HepG2 (cell line): ENCODE measurements around the gene DPEP1. TPM values are rescaled to one million over a fixed set of nuclear protein-coding genes. Genes with fewer than 3 reads are reported as not detected.

Experiments used
- CENPT ChIP-seq: sonication (generic); formaldehyde crosslinking; IDR thresholded peaks from 2 replicates; pipeline ENCODE4 v1.8.0; 2022; ENCODE audit warnings: low read depth, mild to moderate bottlenecking, moderate library complexity, missing genetic modification reagents
- CHD4 ChIP-seq: fragments of 200-600 bp; sonication (generic); IDR thresholded peaks from 2 replicates; pipeline ENCODE4 v1.7.0; 2017; ENCODE audit warnings: mild to moderate bottlenecking, low read length, borderline replicate concordance
- KLF16 ChIP-seq, 2 experiments: sonication (generic) in 1 of 2; formaldehyde crosslinking in 1 of 2; IDR thresholded peaks; 2 replicates each; pipeline versions ENCODE4 v1.6.1 to v1.8.0; 2016 to 2023; ENCODE audit warnings: missing genetic modification reagents in 2 of 2, missing compliant biosample characterization in 1 of 2
- NR2F2 ChIP-seq: IDR thresholded peaks from 2 replicates; pipeline ENCODE4 v1.6.1; 2012; ENCODE audit warnings: low read depth, inconsistent platforms, borderline replicate concordance
- RARA ChIP-seq: IDR thresholded peaks from 2 replicates; pipeline ENCODE4 v1.6.1; 2016; ENCODE audit warnings: missing genetic modification reagents, missing compliant biosample characterization
- RFXANK ChIP-seq: IDR thresholded peaks from 2 replicates; pipeline ENCODE4 v1.6.1; 2016
- YEATS4 ChIP-seq: sonication (generic); formaldehyde crosslinking; IDR thresholded peaks from 2 replicates; pipeline ENCODE4 v1.4.0; 2020; ENCODE audit warnings: missing genetic modification reagents, borderline replicate concordance
- ZHX2 ChIP-seq, 2 experiments: sonication (generic) in 1 of 2; formaldehyde crosslinking in 1 of 2; IDR thresholded peaks; 2 replicates each; pipeline versions ENCODE4 v1.6.1 to v1.9.0; 2014 to 2022; ENCODE audit warnings: antibody characterized with exemption in 1 of 2, borderline replicate concordance in 1 of 2, inconsistent platforms in 1 of 2, low read depth in 1 of 2, missing genetic modification reagents in 1 of 2
- ZNF496 ChIP-seq: sonication (generic); formaldehyde crosslinking; IDR thresholded peaks from 2 replicates; pipeline ENCODE4 v1.8.1; 2023; ENCODE audit warnings: mild to moderate bottlenecking, moderate library complexity, missing genetic modification reagents; ENCODE audit not compliant: insufficient replicate concordance
- ZNF691 ChIP-seq: sonication (generic); formaldehyde crosslinking; IDR thresholded peaks from 2 replicates; pipeline ENCODE4 v1.4.0; 2020; ENCODE audit warnings: missing genetic modification reagents, low read depth, mild to moderate bottlenecking, borderline replicate concordance
- ZNF747 ChIP-seq: sonication (generic); formaldehyde crosslinking; IDR thresholded peaks from 2 replicates; pipeline ENCODE4 v1.8.1; 2023; ENCODE audit warnings: missing genetic modification reagents, mild to moderate bottlenecking, borderline replicate concordance
- ZSCAN20 ChIP-seq: sonication (generic); formaldehyde crosslinking; IDR thresholded peaks from 2 replicates; pipeline ENCODE4 v1.4.0; 2020; ENCODE audit warnings: missing genetic modification reagents, mild to moderate bottlenecking, borderline replicate concordance
- polyA plus RNA-seq, 8 experiments: library from polyadenylated mRNA; depleted of rRNA in 3 of 8; stranded (reverse) in 7 of 8; unstranded in 1 of 8; fragments of >200 nt; fragmentation: Illumina TruSeq in 4 of 8; extraction: Trizol in 4 of 8; gene quantifications; 2 replicates each; pipeline versions ENCODE4 v1.2.1 to v1.2.3, GENCODE V29; 2011 to 2016; ENCODE audit warnings: low read depth in 4 of 8, missing spikeins in 1 of 8, mixed read lengths in 1 of 8; ENCODE audit not compliant: insufficient read depth in 1 of 8
- total RNA-seq, 5 experiments: library from RNA; depleted of rRNA; stranded (reverse); fragments of >200 nt; fragmentation: Illumina TruSeq; extraction: Trizol; gene quantifications; 2 replicates each; pipeline ENCODE4 v1.2.3, GENCODE V29; 2016; ENCODE audit warnings: low read depth in 1 of 5
- TF ChIP-seq, protein P1 (sequence below): sonication (generic); formaldehyde crosslinking; IDR thresholded peaks from 2 replicates; pipeline ENCODE4 v1.4.0; 2020; ENCODE audit warnings: missing genetic modification reagents, borderline replicate concordance
- TF ChIP-seq, protein P2 (sequence below): conservative IDR thresholded peaks from 2 replicates; pipeline ENCODE4 v1.6.1; 2018; ENCODE audit warnings: missing genetic modification reagents
- TF ChIP-seq, protein P3 (sequence below): sonication (generic); formaldehyde crosslinking; IDR thresholded peaks from 2 replicates; pipeline ENCODE4 v1.8.0; 2022; ENCODE audit warnings: mild to moderate bottlenecking, missing genetic modification reagents; ENCODE audit not compliant: insufficient replicate concordance

Gene DPEP1
- total and polyA plus RNA-seq, 2 of the 13 experiments (the other 11 are each of a cell fraction or from before 2014, with no cell fraction given), result 37.6 to 52.2 TPM

DNA sequence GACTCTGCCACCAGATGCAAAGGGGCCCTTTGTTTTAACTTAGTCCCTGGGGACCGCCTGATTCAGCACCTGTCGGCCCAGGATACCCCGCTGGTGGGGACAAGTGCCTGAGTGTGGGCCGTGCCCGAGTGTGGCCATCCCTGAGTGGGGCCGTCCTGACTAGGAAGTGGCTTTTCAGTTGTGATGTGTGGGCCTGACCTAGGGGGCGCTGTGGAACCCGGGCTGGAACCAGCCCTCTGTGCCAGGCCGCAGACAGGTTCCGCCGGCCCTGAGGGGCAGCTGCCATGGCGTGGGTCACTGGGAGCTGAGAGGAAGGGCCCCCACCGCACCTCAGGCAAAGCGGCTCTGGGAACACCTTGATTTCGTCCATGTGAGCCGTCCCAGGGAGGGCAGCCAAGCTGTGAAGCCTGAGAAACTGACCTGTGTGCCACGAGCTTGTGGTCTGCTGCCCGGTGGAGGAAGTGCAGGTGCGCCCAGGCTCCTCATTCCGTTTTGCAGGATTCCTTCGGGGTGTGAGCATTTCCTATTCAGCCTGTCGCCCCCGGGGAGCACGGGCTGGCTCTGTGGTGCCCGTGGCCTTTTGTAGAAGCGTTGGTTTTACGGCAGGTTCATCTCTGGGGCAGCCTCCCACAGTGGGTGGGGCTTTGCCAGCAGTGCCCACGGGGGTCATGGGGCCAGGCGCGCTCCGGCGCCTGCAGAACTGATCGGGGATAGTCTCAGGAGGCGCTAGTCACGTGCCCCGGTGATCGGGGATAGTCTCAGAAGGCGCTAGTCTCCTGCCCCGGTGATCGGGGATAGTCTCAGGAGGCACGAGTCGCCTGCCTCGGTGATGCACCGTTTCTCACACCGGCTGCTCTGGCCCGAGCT, 47.7 kb upstream of the DPEP1 start (continued):
- TF ChIP-seq ZHX2 (IDR thresholded peaks at IDR 0.05; ENCODE audit: low read depth) (peak; percentile 26; the same call in 1 of the 2 replicates), ZHX2 (CRISPR knock-in tag; IDR thresholded peaks at IDR 0.05; ENCODE audit: borderline replicate concordance) (0 out of 2 replicates have a peak, but pooled peaks have one; percentile 56), KLF16 (CRISPR knock-in tag; IDR thresholded peaks at IDR 0.05) (peak in 1 of 2 experiments; percentile 16; a peak in 1 of 4 replicates), CHD4 (peak; percentile 50; the same call in 1 of the 2 replicates), RARA (no peak), ZNF496 (CRISPR knock-in tag) (no peak), ZNF747 (CRISPR knock-in tag) (peak; percentile 39; the same call in 1 of the 2 replicates), YEATS4 (peak; percentile 39; the same call in 1 of the 2 replicates), NR2F2 (no peak), ZNF691 (CRISPR knock-in tag) (no peak), RFXANK (CRISPR knock-in tag) (no peak), ZSCAN20 (CRISPR knock-in tag) (peak; percentile 75; the same call in 1 of the 2 replicates), CENPT (CRISPR knock-in tag) (no peak)
- TF ChIP-seq, protein P1, sequence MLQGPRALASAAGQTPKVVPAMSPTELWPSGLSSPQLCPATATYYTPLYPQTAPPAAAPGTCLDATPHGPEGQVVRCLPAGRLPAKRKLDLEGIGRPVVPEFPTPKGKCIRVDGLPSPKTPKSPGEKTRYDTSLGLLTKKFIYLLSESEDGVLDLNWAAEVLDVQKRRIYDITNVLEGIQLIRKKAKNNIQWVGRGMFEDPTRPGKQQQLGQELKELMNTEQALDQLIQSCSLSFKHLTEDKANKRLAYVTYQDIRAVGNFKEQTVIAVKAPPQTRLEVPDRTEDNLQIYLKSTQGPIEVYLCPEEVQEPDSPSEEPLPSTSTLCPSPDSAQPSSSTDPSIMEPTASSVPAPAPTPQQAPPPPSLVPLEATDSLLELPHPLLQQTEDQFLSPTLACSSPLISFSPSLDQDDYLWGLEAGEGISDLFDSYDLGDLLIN, result 0 out of 2 replicates have a peak, but pooled peaks have one; percentile 11
- TF ChIP-seq, protein P2, sequence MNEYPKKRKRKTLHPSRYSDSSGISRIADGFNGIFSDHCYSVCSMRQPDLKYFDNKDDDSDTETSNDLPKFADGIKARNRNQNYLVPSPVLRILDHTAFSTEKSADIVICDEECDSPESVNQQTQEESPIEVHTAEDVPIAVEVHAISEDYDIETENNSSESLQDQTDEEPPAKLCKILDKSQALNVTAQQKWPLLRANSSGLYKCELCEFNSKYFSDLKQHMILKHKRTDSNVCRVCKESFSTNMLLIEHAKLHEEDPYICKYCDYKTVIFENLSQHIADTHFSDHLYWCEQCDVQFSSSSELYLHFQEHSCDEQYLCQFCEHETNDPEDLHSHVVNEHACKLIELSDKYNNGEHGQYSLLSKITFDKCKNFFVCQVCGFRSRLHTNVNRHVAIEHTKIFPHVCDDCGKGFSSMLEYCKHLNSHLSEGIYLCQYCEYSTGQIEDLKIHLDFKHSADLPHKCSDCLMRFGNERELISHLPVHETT (CRISPR knock-in tag), result 0 out of 2 replicates have a peak, but pooled peaks have one; percentile 16
- TF ChIP-seq, protein P3, sequence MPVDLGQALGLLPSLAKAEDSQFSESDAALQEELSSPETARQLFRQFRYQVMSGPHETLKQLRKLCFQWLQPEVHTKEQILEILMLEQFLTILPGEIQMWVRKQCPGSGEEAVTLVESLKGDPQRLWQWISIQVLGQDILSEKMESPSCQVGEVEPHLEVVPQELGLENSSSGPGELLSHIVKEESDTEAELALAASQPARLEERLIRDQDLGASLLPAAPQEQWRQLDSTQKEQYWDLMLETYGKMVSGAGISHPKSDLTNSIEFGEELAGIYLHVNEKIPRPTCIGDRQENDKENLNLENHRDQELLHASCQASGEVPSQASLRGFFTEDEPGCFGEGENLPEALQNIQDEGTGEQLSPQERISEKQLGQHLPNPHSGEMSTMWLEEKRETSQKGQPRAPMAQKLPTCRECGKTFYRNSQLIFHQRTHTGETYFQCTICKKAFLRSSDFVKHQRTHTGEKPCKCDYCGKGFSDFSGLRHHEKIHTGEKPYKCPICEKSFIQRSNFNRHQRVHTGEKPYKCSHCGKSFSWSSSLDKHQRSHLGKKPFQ (CRISPR knock-in tag), result no peak
